K562 (cell line): ENCODE measurements around the gene GALM. TPM values are rescaled to one million over a fixed set of nuclear protein-coding genes. Genes with fewer than 3 reads are reported as not detected.

Experiments
- ATF6 ChIP-seq: sonication (generic); formaldehyde crosslinking; IDR thresholded peaks from 2 replicates; pipeline ENCODE4 v1.4.0; 2020; ENCODE audit warnings: mild to moderate bottlenecking, missing genetic modification reagents
- CEBPZ ChIP-seq: fragments of 150-350 bp; IDR thresholded peaks from 2 replicates; pipeline ENCODE4 v1.6.1; 2014; ENCODE audit warnings: low read depth, mild to moderate bottlenecking, low read length, borderline replicate concordance
- HNRNPL ChIP-seq: fragments of 200-400 bp; formaldehyde crosslinking; IDR thresholded peaks from 2 replicates; pipeline ENCODE4 v1.6.1; 2017; ENCODE audit warnings: low read depth, mild to moderate bottlenecking, low read length
- IRF1 ChIP-seq: sonication (generic); formaldehyde crosslinking; IDR thresholded peaks from 2 replicates; pipeline ENCODE4 v1.8.0; 2022; ENCODE audit warnings: missing genetic modification reagents, mild to moderate bottlenecking, borderline replicate concordance
- NONO ChIP-seq, 2 experiments: fragments of 200-400 bp in 1 of 2; fragments of 450-650 bp in 1 of 2; formaldehyde crosslinking in 1 of 2; IDR thresholded peaks; 2 replicates each; pipeline ENCODE4 v1.6.1; 2017; ENCODE audit warnings: low read depth in 2 of 2, mild to moderate bottlenecking in 2 of 2, moderate library complexity in 2 of 2, low read length in 1 of 2
- PHF20 ChIP-seq: fragments of 450-650 bp; IDR thresholded peaks from 2 replicates; pipeline ENCODE4 v1.6.1; 2018; ENCODE audit not compliant: partially characterized antibody
- POLR2H ChIP-seq: IDR thresholded peaks from 2 replicates; pipeline ENCODE4 v1.6.1; 2016; ENCODE audit warnings: missing genetic modification characterization, low read depth, mild to moderate bottlenecking, control low read depth, missing compliant biosample characterization, moderate library complexity
- RBFOX2 ChIP-seq: fragments of 200-400 bp; formaldehyde crosslinking; IDR thresholded peaks from 2 replicates; pipeline ENCODE4 v1.6.1; 2017; ENCODE audit warnings: low read depth, mild to moderate bottlenecking, low read length, moderate library complexity
- SMARCE1 ChIP-seq: fragments of 450-650 bp; IDR thresholded peaks from 2 replicates; pipeline ENCODE4 v1.7.1; 2016; ENCODE audit warnings: mild to moderate bottlenecking
- TRIM24 ChIP-seq, 2 experiments: fragments of 450-650 bp; IDR thresholded peaks; 2 replicates each; pipeline ENCODE4 v1.6.1; 2016
- VEZF1 ChIP-seq: fragments of 200-800 bp; sonication (Bioruptor generic); IDR thresholded peaks from 2 replicates; pipeline ENCODE4 v1.6.1; 2017; ENCODE audit warnings: missing genetic modification characterization, missing compliant biosample characterization
- ZBTB26 ChIP-seq: fragments of 450-650 bp; formaldehyde crosslinking; IDR thresholded peaks from 2 replicates; pipeline ENCODE4 v1.4.0; 2022; ENCODE audit warnings: missing genetic modification characterization
- ZNF174 ChIP-seq: fragments of 250-450 bp; sonication (Bioruptor Pico); IDR thresholded peaks from 2 replicates; pipeline ENCODE4 v1.4.0; 2020; ENCODE audit warnings: mild to moderate bottlenecking
- ZNF41 ChIP-seq: fragments of 250-450 bp; sonication (Bioruptor Pico); conservative IDR thresholded peaks from 2 replicates; pipeline ENCODE4 v1.4.0; 2020; ENCODE audit warnings: mild to moderate bottlenecking
- ZNF436 ChIP-seq: fragments of 250-450, 450-650 bp; sonication (Bioruptor Pico); formaldehyde crosslinking; IDR thresholded peaks from 2 replicates; pipeline ENCODE4 v1.7.0; 2020; ENCODE audit warnings: mild to moderate bottlenecking
- ZNF512 ChIP-seq: IDR thresholded peaks from 2 replicates; pipeline ENCODE4 v1.6.1; 2016; ENCODE audit warnings: missing genetic modification characterization, missing compliant biosample characterization
- polyA plus RNA-seq, 8 experiments: library from polyadenylated mRNA; depleted of rRNA in 4 of 8; stranded (reverse) in 5 of 8; unstranded in 3 of 8; fragments of >200 nt; fragmentation: Nextera tagmentation in 2 of 8; fragmentation: Illumina TruSeq in 1 of 8; extraction: Ambion mirVana in 2 of 8; extraction: Trizol in 1 of 8; gene quantifications; 2 replicates each; pipeline versions ENCODE4 v1.2.1 to v1.2.3, GENCODE V29; 2011 to 2014; ENCODE audit warnings: inconsistent platforms in 1 of 8, missing spikeins in 1 of 8
- total RNA-seq, 7 experiments: library from RNA; depleted of rRNA in 6 of 7; stranded (reverse); fragments of >200 nt in 6 of 7; fragmentation: Illumina TruSeq in 2 of 7; extraction: Trizol in 2 of 7; gene quantifications; 2 replicates each; pipeline versions ENCODE4 v1.2.1 to v1.2.3, GENCODE V29; 2011 to 2021; ENCODE audit warnings: low replicate concordance in 1 of 7

GALM gene
- total and polyA plus RNA-seq, 9 of the 15 experiments (the other 6 are each of a cell fraction or from before 2014, with no cell fraction given) = 22.1 to 51.7 (median 27.9) TPM

GRCh38 chr2:38750891-38751595, 85.1 kb downstream of the GALM start, which contains the start of gene SRSF7 (continued):
- TF ChIP-seq CEBPZ (0 out of 2 replicates have a peak, but pooled peaks have one; percentile 29), VEZF1 (CRISPR knock-in tag) (peak; percentile 96), ZNF512 (tag) (no peak), ZNF436 (peak; percentile 82), SMARCE1 (peak; percentile 56; the same call in 1 of the 2 replicates), HNRNPL (peak; percentile 53; the same call in 1 of the 2 replicates), ATF6 (CRISPR knock-in tag) (peak; percentile 93), NONO (IDR thresholded peaks at IDR 0.05; ENCODE audit: low read depth in 2 of 2, low read length in 1 of 2) (peak; percentile 67 to 91; a peak in 3 of 4 replicates), PHF20 (peak; percentile 67), ZNF41 (peak; percentile 67; the same call in 1 of the 2 replicates), RBFOX2 (peak; percentile 98), TRIM24 (IDR thresholded peaks at IDR 0.05) (peak in 1 of 2 experiments; percentile 30; a peak in 1 of 4 replicates), ZNF174 (CRISPR knock-in tag) (no peak), IRF1 (CRISPR knock-in tag) (peak; percentile 63; the same call in 1 of the 2 replicates), POLR2H (tag) (peak; percentile 99), ZBTB26 (CRISPR knock-in tag) (peak; percentile 64; the same call in 1 of the 2 replicates)
